Measurements from ENCODE around the gene SLC48A1. TPM values are rescaled to one million over a fixed set of nuclear protein-coding genes. Genes with fewer than 3 reads are reported as not detected.

Gene SLC48A1
- total and polyA plus RNA-seq, 10 of the 15 experiments (the other 5 are each of a cell fraction or from before 2014, with no cell fraction given): 1.1 to 4.9 (median 1.9) TPM

GRCh38 chr12:47755655-47756562 is 17.1 kb upstream of the SLC48A1 start (continued):
- TF ChIP-seq SUZ12 (IDR thresholded peaks at IDR 0.05; ENCODE audit: unreplicated experiment) (no peak), IRF4 (IDR thresholded peaks at IDR 0.05; ENCODE audit: low read depth, low read length) (no peak), MEF2A (IDR thresholded peaks at IDR 0.05; ENCODE audit: insufficient read depth, low read depth, low read length) (no peak), CUX1 (IDR thresholded peaks at IDR 0.05; ENCODE audit: insufficient replicate concordance, low read depth, low read length) (no peak), RELA (IDR thresholded peaks at IDR 0.05; ENCODE audit: borderline replicate concordance, partially characterized antibody) (no peak), CHD4 (IDR thresholded peaks at IDR 0.05) (no peak), HDAC2 (IDR thresholded peaks at IDR 0.05) (no peak), SMC3 (IDR thresholded peaks at IDR 0.05; ENCODE audit: borderline replicate concordance, low read length) (no peak), CBFB (IDR thresholded peaks at IDR 0.05; ENCODE audit: low read depth) (no peak), MEF2B (IDR thresholded peaks at IDR 0.05; ENCODE audit: partially characterized antibody, poor library complexity, severe bottlenecking) (no peak), IKZF1 (conservative IDR thresholded peaks at IDR 0.05) (peak; percentile 58; the same call in 1 of the 2 replicates), YY1 (IDR thresholded peaks at IDR 0.05; ENCODE audit: low read depth, low read length) (0 out of 2 replicates have a peak, but pooled peaks have one; percentile 16), SMARCA5 (IDR thresholded peaks at IDR 0.05) (no peak), MYC (IDR thresholded peaks at IDR 0.05; ENCODE audit: insufficient read depth, insufficient read length, insufficient replicate concordance, low read length, severe bottlenecking) (no peak), ELK1 (IDR thresholded peaks at IDR 0.05; ENCODE audit: low read depth, low read length) (no peak), CREM (IDR thresholded peaks at IDR 0.05; ENCODE audit: low read depth) (no peak), ASH2L (IDR thresholded peaks at IDR 0.05; ENCODE audit: borderline replicate concordance, low read depth) (no peak)
- TF ChIP-seq, protein P1, sequence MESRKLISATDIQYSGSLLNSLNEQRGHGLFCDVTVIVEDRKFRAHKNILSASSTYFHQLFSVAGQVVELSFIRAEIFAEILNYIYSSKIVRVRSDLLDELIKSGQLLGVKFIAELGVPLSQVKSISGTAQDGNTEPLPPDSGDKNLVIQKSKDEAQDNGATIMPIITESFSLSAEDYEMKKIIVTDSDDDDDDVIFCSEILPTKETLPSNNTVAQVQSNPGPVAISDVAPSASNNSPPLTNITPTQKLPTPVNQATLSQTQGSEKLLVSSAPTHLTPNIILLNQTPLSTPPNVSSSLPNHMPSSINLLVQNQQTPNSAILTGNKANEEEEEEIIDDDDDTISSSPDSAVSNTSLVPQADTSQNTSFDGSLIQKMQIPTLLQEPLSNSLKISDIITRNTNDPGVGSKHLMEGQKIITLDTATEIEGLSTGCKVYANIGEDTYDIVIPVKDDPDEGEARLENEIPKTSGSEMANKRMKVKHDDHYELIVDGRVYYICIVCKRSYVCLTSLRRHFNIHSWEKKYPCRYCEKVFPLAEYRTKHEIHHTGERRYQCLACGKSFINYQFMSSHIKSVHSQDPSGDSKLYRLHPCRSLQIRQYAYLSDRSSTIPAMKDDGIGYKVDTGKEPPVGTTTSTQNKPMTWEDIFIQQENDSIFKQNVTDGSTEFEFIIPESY (IDR thresholded peaks at IDR 0.05): no peak
- TF ChIP-seq, protein P2, sequence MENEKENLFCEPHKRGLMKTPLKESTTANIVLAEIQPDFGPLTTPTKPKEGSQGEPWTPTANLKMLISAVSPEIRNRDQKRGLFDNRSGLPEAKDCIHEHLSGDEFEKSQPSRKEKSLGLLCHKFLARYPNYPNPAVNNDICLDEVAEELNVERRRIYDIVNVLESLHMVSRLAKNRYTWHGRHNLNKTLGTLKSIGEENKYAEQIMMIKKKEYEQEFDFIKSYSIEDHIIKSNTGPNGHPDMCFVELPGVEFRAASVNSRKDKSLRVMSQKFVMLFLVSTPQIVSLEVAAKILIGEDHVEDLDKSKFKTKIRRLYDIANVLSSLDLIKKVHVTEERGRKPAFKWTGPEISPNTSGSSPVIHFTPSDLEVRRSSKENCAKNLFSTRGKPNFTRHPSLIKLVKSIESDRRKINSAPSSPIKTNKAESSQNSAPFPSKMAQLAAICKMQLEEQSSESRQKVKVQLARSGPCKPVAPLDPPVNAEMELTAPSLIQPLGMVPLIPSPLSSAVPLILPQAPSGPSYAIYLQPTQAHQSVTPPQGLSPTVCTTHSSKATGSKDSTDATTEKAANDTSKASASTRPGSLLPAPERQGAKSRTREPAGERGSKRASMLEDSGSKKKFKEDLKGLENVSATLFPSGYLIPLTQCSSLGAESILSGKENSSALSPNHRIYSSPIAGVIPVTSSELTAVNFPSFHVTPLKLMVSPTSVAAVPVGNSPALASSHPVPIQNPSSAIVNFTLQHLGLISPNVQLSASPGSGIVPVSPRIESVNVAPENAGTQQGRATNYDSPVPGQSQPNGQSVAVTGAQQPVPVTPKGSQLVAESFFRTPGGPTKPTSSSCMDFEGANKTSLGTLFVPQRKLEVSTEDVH (IDR thresholded peaks at IDR 0.05; ENCODE audit: low read depth, partially characterized antibody): no peak
